GM21619 (cell line): ENCODE data around the gene NRL.

ENCODE experiments used
- ATAC-seq: cut with Tn5 transposase; IDR thresholded peaks from one replicate; pipeline ENCODE4 v1.9.1; 2021; ENCODE audit not compliant: unreplicated experiment

The NRL gene

DNA sequence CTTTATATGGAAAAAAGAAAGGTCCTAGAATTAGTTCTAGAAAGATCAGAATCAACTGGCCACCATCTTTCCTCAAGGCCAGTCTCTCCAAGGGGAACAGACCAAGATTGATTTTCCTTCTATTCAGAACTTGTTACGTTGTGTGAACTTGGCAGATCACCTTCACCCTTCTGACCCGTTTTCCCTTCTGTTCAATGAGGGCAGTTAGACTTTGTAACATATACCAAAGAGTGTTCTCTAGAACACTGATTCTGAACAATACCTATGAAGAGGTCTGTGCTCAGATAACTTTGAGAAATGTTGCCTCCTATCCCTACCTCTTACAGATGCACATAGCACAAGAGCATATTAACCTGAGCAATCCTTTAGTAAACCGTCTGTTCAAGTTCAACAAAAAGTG, 31.3 kb downstream of the NRL start:
- no peak for ATAC-seq

DNA sequence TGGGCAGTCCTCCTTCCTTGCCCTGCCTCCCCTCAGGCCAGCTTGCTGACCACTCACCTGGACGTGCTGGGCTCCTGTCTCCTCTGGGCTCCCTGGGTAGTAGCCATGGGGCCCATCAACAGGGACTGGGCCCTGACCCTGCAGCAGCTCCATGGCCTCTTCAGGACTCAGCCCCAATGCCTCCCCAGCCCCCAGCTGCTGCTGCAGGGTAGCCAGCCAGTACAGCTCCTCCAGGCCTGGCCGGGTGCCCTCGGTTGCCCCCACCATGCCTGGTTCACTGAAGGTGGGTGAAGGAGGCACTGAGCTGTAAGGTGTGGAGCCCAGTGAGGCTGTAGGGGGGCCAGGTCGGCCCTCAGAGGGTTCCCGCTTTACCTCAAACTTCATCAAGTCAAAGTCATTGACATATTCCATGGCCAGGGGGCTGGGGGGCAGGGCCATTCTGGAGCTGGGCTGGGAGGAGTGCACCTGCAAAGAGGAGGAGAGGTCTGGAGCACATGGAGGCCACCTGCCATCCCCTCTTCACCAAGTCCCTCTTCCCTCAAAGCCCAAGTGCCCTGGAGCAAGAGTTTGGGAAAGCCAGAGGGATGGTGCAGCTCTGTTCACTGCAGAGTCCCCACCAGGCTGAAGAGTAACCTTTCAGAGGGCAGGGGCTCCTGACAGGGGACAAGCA, 32.2 kb downstream of the NRL start:
- ATAC-seq, result no peak

DNA sequence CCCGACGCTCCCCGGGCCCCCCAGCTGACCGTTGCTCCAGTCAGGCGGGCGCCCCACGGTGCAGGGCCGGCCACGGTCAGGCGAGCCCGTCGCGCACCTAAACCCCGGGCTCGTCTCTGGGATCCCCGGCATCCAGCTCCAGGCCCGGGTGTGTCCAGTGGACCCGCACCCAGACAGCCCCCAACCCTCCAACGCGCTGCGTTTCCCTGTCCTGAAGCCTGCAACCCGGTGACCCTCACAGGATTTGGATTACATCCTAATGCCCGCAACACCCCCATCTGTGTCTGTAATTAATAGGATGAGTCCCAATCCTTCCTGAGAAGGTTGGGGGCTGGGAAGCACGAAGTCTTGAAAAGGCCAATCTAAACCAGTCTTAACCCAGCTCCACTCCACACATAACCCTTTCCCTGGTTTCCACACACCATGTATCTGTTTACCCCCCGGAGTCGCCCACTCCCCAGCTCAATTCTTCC, 33.0 kb downstream of the NRL start:
- ATAC-seq, result no peak

DNA sequence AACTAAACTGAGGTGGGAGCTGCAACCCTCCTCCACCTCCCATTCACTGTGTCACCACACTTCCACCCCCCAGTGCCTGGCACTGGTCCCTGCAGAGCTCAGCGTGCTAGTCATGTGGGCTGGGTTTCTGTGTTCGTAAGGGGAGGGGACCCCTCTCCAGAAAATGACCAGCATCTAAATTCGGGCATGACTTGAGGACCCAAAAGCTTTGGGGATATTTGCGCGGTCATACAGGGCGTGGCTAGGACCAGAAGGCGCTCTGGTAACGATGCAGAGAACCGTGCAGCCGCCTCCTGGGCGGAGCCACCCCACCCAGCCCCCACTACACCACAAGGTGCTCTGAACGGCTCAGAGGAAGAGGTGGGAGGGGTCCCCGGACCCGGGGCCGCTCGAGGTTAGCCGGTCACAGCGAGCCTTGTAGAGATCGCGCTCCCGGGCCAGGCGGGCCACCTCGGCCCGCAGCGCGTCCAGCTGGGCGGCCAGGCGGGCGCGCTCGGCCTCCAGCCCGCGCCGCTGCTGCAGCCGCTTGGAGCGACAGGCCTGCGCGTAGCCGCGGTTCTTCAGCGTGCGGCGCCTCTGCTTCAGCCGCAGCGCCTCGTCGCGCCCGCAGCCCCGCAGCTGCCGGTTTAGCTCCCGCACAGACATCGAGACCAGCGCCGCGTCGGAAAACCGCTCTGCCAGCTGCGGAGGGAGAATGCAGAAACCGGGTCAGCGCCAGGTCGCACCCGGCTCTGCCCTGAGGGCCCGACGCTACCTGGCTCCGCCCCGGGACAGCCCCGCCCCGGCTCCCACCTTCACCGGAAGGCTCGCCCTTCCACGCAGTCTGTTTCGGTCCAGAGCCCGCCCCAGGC, 33.6 kb downstream of the NRL start:
- ATAC-seq, result peak; percentile 79

DNA sequence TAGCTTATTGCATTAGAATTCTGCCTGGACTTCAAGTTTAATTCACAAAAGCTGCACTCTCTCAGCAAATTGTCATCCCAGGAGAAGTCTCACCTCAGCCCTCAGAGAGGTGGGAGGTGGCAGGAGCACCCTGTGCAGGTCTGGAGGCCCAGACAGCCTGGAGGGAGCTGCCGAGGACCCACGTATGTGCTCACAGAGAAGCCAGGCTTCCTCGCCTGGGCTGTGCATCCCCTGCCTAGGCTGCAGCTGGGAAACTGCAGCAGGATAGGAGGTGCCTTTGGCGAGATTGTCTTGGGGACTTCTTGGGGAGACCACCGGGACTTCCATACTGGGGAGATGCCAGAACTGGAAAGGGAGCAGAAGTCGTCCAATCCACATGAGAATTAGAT, 34.6 kb downstream of the NRL start:
- ATAC-seq, result no peak

DNA sequence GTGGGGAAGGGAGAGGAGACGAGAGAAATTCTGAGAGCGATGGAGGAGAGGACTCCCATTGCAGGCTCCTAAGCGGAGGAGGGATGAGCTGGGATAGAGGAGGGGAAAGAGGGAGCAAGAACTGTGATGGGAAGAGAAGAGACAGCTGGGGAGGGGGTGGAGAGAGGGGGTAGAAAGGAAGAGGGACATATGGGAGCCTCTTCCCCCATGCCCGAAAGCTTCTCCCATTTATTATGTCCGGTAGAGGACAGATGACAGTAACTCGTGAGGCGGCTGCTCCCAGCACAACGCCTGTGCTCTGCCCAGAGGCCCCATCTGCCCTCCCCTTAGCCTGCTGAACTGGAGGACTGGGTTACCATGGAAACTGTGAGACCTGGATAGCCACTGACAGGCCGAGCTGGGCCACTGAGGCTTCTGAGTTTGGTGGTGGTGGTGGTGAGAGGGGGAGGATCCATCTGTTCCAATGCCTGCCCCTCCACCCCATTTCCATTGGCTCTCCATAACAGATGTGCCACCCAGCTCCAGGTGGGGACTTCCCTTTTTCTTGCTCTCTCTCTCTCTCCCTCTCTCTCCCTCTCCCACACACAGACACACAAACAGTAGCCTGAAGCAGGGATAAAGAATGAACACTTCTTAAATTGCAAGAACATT, 35.1 kb downstream of the NRL start:
- ATAC-seq, result no peak

DNA sequence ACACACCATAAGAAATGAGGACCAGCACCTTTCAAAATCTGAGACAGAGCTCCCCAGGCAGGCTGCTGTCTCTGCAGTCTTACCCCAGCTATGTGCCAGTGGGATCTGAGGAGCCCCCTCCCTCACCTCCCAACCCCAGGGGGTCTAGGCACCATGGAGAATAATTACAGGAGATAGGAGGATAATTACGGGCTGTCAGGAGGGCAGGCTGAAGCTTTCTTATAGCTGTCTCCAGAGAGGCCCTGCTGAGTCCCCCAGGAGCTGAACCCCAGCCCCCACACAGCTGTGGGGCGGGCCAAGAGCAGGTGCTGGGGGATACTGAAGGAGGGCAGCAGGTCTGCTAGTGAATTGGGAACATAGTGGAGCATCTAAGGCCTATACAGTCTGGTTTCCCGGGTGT, 36.6 kb downstream of the NRL start:
- no peak for ATAC-seq

DNA sequence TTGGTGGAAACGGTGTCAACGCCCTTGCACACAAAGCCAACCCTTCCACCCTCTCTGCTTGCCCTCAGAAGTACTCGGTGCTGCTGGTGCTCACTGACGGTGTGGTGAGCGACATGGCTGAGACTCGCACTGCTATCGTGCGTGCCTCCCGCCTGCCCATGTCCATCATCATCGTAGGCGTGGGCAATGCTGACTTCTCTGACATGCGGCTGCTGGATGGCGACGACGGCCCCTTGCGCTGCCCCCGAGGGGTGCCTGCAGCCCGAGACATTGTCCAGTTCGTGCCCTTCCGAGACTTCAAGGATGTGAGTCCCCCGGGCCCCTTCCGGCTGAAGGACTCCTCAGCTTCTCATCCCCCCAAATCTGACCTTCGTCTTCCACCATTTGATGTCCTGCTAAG, 37.7 kb downstream of the NRL start:
- ATAC-seq, result no peak

DNA sequence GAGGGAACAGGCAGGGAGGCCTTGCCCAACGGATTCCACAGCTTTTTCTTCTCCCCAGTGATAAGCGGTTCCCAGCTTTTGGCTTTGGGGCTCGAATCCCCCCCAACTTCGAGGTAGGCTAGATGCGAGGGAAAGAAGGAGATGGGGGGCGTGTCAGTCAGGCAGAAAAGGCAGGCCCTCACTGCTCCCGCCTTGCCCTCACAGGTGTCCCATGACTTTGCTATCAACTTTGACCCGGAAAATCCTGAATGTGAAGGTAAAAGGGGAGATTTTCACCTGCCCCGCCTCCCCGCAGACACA, 38.5 kb downstream of the NRL start:
- ATAC-seq, result no peak

DNA sequence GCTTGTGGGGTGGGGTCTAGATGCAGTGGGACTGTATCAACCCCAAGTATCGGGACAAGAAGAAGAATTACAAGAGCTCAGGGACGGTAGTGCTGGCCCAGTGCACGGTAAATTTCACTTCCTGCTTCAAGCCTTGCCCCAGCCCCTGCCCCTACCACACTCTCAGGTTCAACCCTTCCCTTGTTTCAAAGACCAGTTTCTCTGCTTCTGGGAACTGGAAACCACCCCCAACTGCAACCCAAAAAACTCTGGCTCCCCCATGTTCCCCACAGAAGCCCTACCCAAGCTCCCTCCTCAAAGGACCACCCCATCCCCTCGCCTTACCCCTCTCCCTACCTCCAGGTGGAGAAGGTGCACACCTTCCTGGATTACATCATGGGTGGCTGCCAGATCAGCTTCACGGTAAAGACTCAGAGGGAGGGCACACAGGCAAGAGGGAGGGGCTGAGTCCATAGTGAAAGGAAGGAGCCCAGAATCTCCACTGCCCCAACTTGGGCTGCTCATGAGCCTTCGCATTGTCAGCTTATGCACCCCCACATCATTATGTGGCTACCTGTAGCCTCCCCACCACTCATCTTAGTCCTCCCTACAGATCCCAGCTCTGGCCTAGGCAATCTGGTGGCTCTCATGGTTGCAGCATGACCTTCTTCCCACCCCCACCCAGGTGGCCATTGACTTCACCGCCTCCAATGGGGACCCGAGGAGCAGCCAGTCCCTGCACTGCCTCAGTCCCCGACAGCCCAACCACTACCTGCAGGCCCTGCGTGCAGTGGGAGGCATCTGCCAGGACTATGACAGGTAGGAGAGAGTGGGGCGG, 39.1 kb downstream of the NRL start:
- peak; percentile 58 for ATAC-seq

DNA sequence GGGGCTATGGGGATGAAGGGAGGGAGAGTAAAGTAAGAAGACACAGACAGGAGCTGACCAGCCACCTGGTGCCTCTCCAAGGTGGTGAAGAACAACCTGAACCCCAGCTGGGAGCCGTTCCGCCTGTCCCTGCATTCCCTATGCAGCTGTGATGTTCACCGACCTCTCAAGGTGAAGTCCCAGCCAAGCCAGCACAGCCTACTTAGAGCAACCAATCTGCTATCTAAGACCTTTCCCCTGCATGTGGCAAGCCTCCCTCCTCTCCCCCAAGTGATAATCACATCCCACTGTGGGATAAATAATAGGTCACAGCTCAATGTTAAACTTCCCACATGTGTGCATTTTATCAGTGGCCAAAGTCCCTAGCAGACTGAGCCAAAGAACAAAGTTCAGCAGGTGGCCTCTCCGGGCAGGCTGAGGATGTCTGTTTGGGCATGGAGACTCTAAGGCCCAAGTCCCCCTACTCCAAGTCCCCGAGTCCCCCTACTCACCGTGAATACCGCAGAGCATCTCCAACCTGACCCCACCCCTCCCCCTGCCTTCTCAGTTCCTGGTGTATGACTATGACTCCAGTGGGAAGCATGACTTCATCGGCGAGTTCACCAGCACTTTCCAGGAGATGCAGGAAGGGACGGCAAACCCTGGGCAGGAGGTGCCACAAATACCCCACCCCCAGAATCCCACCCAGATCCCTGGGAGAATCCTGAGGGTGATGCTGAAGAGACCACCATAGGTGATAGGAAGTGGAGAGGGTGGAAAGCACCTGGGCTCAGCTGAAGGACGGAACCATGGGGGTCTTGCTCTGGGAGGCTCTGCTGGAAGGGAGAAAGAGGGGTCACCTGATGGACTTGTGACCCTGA, 39.9 kb downstream of the NRL start:
- no peak for ATAC-seq

DNA sequence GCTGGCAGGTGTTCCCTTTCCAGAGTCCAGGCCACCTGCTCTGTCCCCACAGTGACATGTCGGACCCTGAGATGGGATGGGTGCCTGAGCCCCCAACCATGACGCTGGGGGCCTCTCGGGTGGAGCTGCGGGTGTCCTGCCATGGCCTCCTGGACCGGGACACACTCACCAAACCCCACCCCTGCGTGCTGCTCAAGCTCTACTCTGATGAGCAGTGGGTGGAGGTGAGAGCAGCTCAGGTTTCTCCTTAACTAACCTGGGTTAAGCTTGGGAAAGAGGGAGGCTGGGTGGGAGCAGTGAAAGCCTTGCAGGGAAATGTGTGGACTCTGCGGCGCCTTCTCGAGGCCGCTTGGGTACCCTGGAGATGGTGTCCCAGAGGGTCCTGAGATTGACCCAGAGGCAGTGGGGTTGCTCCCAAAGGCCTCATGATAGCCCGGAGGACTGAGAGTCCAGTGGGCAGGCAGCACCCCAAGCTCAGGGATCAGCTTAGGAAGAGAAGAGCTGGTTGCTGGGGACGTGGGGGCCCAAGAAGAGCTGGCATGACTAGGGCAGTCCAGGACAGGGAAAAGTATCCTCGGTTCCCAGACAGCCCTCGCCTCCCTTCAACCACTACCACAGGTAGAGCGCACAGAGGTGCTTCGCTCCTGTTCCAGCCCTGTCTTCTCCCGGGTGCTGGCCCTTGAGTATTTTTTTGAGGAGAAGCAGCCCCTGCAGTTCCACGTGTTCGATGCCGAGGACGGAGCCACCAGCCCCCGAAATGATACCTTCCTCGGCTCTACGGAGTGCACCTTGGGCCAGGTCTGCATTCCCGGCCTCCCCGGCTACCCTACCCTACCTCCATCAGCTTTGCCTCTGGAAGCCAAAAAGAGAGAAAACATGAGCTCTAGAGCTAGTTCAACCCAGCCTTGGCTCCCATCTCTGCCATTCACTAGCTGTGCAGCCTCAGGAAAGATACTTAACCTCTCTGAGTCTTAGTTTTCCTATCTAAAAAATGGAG, 41.6 kb downstream of the NRL start:
- no peak for ATAC-seq

DNA sequence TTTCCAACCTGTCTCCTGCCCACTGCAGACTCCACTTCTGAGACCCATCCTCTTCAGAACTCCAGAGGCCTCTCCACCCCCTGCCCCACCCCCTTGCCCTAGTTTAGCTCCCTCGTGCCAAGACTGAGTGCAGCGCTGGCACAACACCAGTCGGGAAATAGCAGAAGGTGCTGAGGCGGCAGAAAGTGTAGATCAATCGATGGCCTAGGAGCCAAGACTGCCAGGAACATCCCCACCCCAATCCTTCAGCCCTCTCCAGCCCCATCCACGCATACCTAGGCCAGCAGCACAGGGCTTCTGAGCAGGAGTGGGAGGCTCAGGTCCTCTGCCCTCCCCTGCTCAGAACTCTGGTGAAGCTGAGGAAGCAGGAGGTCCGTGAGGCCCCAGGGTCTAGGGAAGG, 42.3 kb downstream of the NRL start:
- ATAC-seq, result no peak

DNA sequence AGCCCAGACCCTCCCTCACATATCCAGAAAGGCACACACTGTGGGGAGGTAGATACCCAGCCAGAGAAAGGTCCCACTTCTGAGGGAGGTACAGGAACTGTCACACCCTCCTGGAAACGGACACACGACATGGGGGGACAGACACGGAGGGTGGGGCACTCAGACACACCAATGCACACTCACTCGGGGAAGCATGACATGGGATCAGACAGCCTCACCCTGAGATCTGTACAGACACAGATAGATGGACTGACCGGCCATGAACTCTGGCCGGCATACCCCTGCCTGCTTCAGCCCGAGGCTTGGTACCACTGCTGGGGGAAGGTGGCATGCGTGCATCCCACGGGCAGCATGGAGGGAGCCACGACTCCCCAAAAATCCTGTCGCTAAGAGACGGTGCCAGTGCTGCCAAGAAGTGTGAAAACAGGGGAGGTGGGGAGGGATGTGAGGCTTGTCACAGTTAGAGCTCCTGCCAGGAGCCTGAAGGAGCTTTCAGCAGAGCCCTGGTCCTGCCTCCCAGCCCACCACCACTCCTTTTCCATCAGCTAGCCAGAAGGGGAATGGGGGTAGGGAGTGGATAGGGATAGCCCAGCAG, 42.8 kb downstream of the NRL start:
- no peak for ATAC-seq

DNA sequence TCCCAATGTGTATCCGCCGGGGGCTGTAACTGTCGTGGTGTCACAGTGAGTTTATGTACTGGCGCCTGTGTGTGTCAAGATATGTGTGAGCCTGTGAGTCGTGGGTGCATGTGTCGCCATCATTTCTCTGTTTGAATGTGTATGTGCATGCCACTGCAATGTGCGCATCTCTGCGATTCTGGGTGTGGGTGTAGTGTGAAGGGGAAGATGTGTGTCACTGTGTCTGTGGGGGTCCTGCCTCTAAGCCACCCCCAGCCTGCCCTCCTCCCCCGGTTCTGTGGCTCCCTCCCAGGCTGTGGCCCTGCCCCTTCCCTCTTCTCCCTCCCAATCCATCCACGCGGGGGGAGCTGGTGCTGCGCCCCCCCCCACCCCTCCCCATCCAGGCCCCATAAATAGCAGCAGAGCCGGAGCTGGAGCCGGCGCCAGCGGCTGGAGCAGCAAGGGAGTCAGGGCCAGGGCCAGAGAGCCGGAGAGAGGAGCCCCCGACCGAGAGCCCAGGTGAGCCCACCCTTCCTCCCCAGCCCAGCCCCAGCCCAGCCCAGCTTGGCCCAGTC, 43.5 kb downstream of the NRL start, which contains the start of gene CPNE6:
Gene CPNE6, plus strand, starts transcription at position 419 of the 554 bp plus-strand sequence. CDS start 1,375 bp downstream, outside the sequence.
- no peak for ATAC-seq

DNA sequence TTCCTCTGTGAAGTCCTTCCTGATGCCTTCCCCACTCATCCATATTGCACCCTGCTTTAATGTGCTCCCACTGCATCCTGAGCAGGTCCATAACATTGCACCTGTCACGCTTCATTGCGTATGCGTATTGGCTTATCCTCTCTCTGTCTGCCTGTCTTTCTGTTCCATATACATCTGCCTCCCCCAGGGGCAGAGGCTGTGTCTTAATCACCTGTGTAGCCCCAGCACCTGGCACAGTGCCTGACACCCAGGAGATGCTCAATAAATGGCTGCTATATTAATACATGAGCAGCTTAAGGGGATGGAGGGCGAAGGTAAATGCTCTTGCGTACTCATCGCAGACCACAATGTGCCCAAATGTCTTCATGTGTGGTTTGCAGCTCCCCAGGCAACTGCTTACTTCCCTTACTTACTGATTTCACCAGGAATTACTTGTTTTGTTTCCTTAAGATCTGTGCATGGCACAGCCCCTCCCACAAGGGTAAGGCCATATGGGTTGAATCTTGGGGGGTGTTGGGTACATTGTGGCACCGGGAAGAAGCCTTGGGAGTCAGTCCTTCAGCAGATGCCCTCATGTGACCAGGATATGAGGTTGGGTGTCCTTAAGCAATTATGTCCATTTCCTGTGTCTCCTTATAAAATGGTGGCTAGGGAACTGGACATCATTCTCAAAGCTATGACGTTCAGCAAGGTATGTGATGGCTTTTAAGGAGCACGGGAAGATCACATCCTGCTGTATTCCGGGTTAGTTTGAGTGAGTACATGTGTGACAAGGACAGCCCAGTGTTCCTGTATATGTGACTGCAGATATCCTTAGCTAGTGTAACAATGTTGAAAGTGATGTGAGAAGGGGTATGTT, 44.2 kb downstream of the NRL start:
- no peak for ATAC-seq

DNA sequence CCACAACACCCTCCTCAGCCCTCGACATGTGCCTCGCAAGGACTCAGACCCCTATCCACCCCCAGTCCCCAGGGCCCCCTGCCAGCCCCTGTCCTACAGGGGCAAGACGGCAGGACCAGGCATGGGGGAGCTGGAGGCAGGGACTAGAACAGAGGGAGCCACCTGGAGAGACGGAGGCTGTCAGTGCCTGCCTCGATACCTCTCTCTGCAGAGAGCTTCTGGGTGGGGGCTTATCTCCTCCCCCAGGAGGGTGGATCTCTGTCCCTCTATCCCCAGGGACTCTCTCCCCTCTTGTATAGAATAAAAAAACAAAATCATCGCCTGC, 45.4 kb downstream of the NRL start:
- ATAC-seq, result no peak
